A673 (cell line): ENCODE measurements around the gene FSHB. TPM values are rescaled to one million over a fixed set of nuclear protein-coding genes. Genes with fewer than 3 reads are reported as not detected.
"Not testable (repeated sequence)": the region's sequence is repeated elsewhere in the genome, so short reads cannot be mapped to it uniquely, and the experiment has no call there.

Experiments used
- BruUV-seq: library from RNA; stranded (reverse); fragments of 400-500 nt; replicated peaks from 2 replicates; lab custom pipeline; 2021; lab: Mats Ljungman, UMichigan
- CTCF ChIA-PET: fragments of 300-600 bp; sonication (Branson Sonifier 250); formaldehyde crosslinking; loops from one replicate; lab custom pipeline; 2022; ENCODE audit warnings: antibody characterized with exemption; lab: Charles Lee
- POLR2A ChIA-PET: fragments of 300-600 bp; sonication (Branson Sonifier 250); formaldehyde crosslinking; loops from one replicate; lab custom pipeline; 2022; ENCODE audit warnings: antibody characterized with exemption; ENCODE audit not compliant: low non-redundant PET; lab: Charles Lee
- DNase-seq: peaks from one replicate; pipeline ENCODE4 v3.0.0-alpha.2; 2015; ENCODE audit warnings: low spot score
- H3K27ac ChIP-seq: fragments of 200-600 bp; sonication (generic); 2 replicates; pipeline ENCODE4 v1.5.1; 2016; ENCODE audit warnings: mixed run types, low read depth, mild to moderate bottlenecking, mixed read lengths, antibody characterized with exemption, low read length; ENCODE audit not compliant: poor library complexity, severe bottlenecking
- H3K27me3 ChIP-seq: fragments of 200-600 bp; sonication (generic); replicated peaks from 2 replicates; pipeline ENCODE4 v1.6.1; 2017; ENCODE audit warnings: mixed run types, low read depth, mild to moderate bottlenecking, mixed read lengths, antibody characterized with exemption, low read length; ENCODE audit not compliant: insufficient read depth, poor library complexity
- H3K36me3 ChIP-seq: fragments of 200-600 bp; sonication (generic); 2 replicates; pipeline ENCODE4 v1.6.1; 2016; ENCODE audit warnings: mixed run types, mild to moderate bottlenecking, mixed read lengths, antibody characterized with exemption, low read length; ENCODE audit not compliant: insufficient read depth, poor library complexity, severe bottlenecking
- H3K4me1 ChIP-seq: fragments of 200-600 bp; sonication (generic); 2 replicates; pipeline ENCODE4 v1.6.1; 2017; ENCODE audit warnings: mixed run types, mild to moderate bottlenecking, mixed read lengths, antibody characterized with exemption, low read length; ENCODE audit not compliant: insufficient read depth, poor library complexity, severe bottlenecking
- H3K4me3 ChIP-seq: fragments of 200-600 bp; sonication (generic); 2 replicates; pipeline ENCODE4 v1.5.1; 2016; ENCODE audit warnings: low read depth, mixed run types, mild to moderate bottlenecking, mixed read lengths, low read length; ENCODE audit not compliant: poor library complexity, severe bottlenecking
- H3K9me3 ChIP-seq: fragments of 200-600 bp; sonication (generic); 2 replicates; pipeline ENCODE4 v1.6.1; 2016; ENCODE audit warnings: mixed run types, low read depth, mild to moderate bottlenecking, mixed read lengths, antibody characterized with exemption, low read length; ENCODE audit not compliant: poor library complexity, severe bottlenecking
- EZH2 ChIP-seq: fragments of 200-600 bp; sonication (generic); IDR thresholded peaks from 2 replicates; pipeline ENCODE4 v1.6.1; 2017; ENCODE audit warnings: borderline replicate concordance, low read depth, mild to moderate bottlenecking, mixed read lengths, antibody characterized with exemption, low read length; ENCODE audit not compliant: poor library complexity, severe bottlenecking
- intact Hi-C: fragments of 100-400 bp; cut with micrococcal nuclease; formaldehyde crosslinking; loops from one replicate; pipeline ENCODE4 v1.10.0; 2022; ENCODE audit not compliant: unreplicated experiment
- total RNA-seq: library from RNA; stranded (reverse); gene quantifications from 2 replicates; pipeline ENCODE4 v1.2.3, GENCODE V29; 2021
- TF ChIP-seq, protein P1 (sequence below): fragments of 300-800, 200-600 bp; sonication (generic); conservative IDR thresholded peaks from 2 replicates; pipeline ENCODE4 v1.5.1; 2017; ENCODE audit warnings: low read depth, mild to moderate bottlenecking, antibody characterized with exemption, low read length, moderate library complexity, mixed read lengths

FSHB gene
- total RNA-seq, 1 experiment from 2014 or later = not detected

DNA sequence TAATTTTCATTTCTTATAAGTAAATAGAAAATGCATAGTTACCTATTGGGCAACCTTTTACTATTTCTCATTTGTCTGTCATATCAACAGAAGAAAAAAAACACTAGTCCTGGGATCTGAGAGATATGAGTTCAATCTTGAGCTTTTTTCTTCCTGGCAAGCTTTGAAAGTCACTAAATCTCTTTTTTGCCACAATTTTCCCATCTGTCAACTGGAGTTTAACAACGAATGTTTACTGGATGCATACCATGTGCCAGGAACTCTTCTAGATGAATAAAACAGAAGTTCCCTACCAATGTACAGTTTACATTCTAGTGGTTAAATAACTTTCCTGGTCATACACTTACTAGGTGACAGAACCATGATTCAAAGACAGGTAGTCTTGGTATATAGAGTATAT lies 31.0 kb downstream of the FSHB start:
- ChIA-PET CTCF (no interaction called here), POLR2A (no interaction called here)
- Histone ChIP-seq H3K9me3 (no peaks in the 10 kb centered on the region), H3K4me3 (no peak overlapping the region), H3K4me1 (no peaks in the 10 kb centered on the region), H3K36me3 (no peaks in the 10 kb centered on the region), H3K27me3 (no peaks in the 10 kb centered on the region), H3K27ac (no peak overlapping the region)
- BruUV-seq = no TSS peak
- no peak for DNase-seq
- no peak for TF ChIP-seq EZH2
- TF ChIP-seq, protein P1, sequence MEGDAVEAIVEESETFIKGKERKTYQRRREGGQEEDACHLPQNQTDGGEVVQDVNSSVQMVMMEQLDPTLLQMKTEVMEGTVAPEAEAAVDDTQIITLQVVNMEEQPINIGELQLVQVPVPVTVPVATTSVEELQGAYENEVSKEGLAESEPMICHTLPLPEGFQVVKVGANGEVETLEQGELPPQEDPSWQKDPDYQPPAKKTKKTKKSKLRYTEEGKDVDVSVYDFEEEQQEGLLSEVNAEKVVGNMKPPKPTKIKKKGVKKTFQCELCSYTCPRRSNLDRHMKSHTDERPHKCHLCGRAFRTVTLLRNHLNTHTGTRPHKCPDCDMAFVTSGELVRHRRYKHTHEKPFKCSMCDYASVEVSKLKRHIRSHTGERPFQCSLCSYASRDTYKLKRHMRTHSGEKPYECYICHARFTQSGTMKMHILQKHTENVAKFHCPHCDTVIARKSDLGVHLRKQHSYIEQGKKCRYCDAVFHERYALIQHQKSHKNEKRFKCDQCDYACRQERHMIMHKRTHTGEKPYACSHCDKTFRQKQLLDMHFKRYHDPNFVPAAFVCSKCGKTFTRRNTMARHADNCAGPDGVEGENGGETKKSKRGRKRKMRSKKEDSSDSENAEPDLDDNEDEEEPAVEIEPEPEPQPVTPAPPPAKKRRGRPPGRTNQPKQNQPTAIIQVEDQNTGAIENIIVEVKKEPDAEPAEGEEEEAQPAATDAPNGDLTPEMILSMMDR = no peak
- intact Hi-C loops = no loop called here

DNA sequence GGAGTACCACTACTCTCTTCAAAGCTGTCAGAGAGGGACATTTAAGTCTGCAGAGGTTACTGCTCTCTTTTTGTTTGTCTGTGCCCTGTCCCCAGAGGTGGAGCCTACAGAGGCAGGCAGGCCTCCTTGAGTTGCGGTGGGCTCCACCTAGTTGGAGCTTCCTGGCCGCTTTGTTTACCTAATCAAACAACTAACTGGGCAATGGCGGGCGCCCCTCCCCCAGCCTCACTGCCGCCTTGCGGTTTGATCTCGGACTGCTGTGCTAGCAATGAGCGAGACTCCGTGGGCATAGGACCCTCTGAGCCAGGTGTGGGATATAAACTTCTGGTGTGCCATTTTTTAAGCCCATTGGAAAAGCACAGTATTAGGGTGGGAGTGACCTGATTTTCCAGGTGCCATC lies 37.8 kb downstream of the FSHB start:
- CTCF ChIA-PET, H3K27ac ChIP-seq, POLR2A ChIA-PET, BruUV-seq, intact Hi-C loops, H3K36me3 ChIP-seq, H3K9me3 ChIP-seq, H3K27me3 ChIP-seq, H3K4me3 ChIP-seq, H3K4me1 ChIP-seq, DNase-seq: not testable (repeated sequence)

DNA sequence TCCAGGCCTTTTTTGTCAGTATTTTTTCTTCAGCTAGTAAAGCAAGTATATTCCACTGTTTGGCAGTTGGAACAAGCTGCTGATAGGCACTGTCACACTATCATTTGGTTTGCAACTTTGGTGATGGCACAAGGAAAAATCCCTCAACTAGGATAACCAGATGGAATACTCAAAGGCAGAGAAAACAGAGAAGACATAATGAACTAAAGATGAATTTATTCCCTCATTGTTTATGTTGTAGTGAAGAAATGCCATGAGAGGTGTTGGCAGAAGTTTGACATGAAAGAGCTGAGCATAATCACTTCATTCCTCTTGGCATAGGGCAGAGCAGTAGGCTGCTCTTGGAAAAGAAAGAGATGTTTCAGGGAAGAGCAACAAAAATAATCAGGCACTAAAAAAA lies 39.9 kb downstream of the FSHB start:
- H3K36me3 ChIP-seq = no peaks in the 10 kb centered on the region
- no peak overlapping the region for H3K27ac ChIP-seq
- TF ChIP-seq, protein P1 = no peak
- TF ChIP-seq EZH2 = no peak
- intact Hi-C loops = no loop called here
- H3K4me1 ChIP-seq = no peaks in the 10 kb centered on the region
- ChIA-PET POLR2A (no interaction called here), CTCF (no interaction called here)
- no peak for DNase-seq
- no peaks in the 10 kb centered on the region for H3K9me3 ChIP-seq
- peaks cover 25% of the 10 kb centered on the region for H3K27me3 ChIP-seq
- no TSS peak for BruUV-seq
- H3K4me3 ChIP-seq = no peak overlapping the region

DNA sequence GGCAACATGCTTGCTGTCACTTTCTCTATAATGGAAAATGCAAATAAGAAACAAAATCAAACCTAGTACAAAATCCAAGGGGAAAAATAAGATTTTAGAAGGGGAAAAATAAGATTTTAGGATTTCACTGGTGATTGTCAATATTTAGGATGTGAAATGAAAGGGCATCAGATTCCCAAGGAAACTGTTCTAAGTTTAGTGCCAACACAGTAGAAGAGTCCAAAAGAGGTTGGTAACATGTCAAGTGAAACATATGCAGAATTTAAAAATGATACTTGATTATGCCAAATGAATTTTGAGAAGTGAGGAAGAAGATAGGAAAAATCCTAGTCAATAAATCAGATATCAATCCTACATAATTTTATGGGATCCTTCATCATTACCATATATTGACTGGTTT lies 46.4 kb downstream of the FSHB start:
- no peaks in the 10 kb centered on the region for H3K36me3 ChIP-seq
- intact Hi-C loops = no loop called here
- no peak for DNase-seq
- ChIA-PET POLR2A (no interaction called here), CTCF (no interaction called here)
- BruUV-seq = no TSS peak
- H3K4me3 ChIP-seq = no peak overlapping the region
- no peak for TF ChIP-seq EZH2
- TF ChIP-seq, protein P1 = no peak
- no peaks in the 10 kb centered on the region for H3K9me3 ChIP-seq
- no peak overlapping the region for H3K27ac ChIP-seq
- H3K27me3 ChIP-seq = peaks cover 41% of the 10 kb centered on the region
- H3K4me1 ChIP-seq = no peaks in the 10 kb centered on the region
